SK-N-MC (cell line): Measurements from ENCODE around the gene TESK1.

Experiments
- EZH2 ChIP-seq: fragments of 200-600 bp; sonication (generic); IDR thresholded peaks from one replicate; pipeline ENCODE4 v1.6.1; 2017; ENCODE audit warnings: antibody characterized with exemption
- POLR2AphosphoS5 ChIP-seq: IDR thresholded peaks from 2 replicates; pipeline ENCODE4 v1.6.1; 2012; ENCODE audit warnings: mild to moderate bottlenecking, low read depth, low read length, borderline replicate concordance

- TF ChIP-seq POLR2AphosphoS5 (no peak), EZH2 (no peak)
Observed at GRCh38 chr9:35598866-35599590, 6.0 kb upstream of the TESK1 start.
